Measurements from ENCODE around the gene URI1. TPM values are rescaled to one million over a fixed set of nuclear protein-coding genes. Genes with fewer than 3 reads are reported as not detected.

The URI1 gene
- total and polyA plus RNA-seq, 7 donors = 20.8 to 69.2 (median 54.6) TPM

DNA sequence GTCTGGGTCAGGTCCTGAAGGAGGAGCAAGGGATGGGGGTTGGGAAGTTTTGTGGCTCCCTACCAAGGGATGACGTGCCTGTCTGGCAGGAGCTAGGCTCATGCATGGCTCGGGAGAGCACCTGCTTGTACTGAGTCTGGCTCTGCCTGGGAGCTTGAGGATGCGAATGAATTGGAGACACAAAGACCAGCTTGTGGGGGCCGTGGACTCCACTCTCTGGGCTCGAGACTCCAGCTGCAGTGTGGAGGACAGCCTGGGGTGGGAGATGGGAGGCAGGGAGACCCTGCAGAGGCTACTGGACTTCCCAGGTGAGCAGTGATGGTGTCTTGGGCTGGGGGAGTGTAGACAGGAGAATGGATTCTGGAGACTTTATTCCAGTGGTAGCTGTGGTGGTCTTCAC is 15.2 kb upstream of the URI1 start:
- no peak for DNase-seq
- TF ChIP-seq POLR2AphosphoS5 (IDR thresholded peaks at IDR 0.05) (no peak), EP300 (IDR thresholded peaks at IDR 0.05) (no peak), POLR2A (IDR thresholded peaks at IDR 0.05) (no peak), CTCF (IDR thresholded peaks at IDR 0.05) (no peak)
- Histone ChIP-seq H3K9me3 (no peaks in the 10 kb centered on the region), H3K4me3 (no peak overlapping the region), H3K4me1 (no peaks in the 10 kb centered on the region), H3K27me3 (no peaks in the 10 kb centered on the region), H3K27ac (no peak overlapping the region), H3K36me3 (no peaks in the 10 kb centered on the region)
- intact Hi-C loops (cut with DNase I) = no loop called here
- WGBS, 2 donors = 80 to 82% methylated on average over 5 of the region's 5 CpGs

DNA sequence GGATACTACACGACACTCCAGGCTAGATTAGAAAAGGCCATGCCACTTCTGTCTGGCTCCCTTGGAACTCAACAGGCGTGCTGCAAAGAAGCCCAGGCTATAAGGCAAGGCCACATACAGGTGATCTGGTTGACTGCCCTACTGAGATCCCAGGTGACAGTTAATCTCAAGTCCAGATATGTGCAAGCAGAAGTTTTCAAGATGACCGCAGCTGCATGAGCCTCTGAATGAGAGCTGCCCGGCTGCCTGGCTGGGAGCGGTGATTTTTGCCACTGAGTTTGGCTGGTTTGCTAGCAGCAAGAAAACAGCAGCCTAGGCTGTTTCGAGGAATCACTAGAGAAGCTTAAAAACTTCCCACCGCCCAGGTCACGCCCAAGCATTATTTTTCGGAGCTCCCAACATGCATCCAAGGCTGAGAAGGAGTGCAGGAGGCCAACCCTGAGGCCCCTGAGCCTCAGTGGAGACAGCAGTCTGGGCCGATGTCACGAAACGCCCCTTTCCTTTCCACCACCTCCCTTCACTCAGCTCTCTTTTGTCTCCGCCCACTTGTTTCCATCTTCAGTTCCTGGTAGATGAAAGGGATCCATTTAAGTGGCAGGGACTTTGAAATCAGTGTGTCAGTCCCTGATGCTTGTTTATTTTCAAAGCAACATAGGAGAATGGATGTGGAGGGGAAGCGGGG is 14.0 kb upstream of the URI1 start:
- no peak overlapping the region for H3K4me3 ChIP-seq
- TF ChIP-seq POLR2A (IDR thresholded peaks at IDR 0.05) = no peak
- no peak for TF ChIP-seq POLR2AphosphoS5 (IDR thresholded peaks at IDR 0.05)
- no peak for TF ChIP-seq CTCF (IDR thresholded peaks at IDR 0.05)
- TF ChIP-seq EP300 (IDR thresholded peaks at IDR 0.05) = no peak
- H3K27me3 ChIP-seq = no peaks in the 10 kb centered on the region
- no peak for DNase-seq
- intact Hi-C loops (cut with DNase I) = no loop called here
- H3K9me3 ChIP-seq = no peaks in the 10 kb centered on the region
- WGBS, 2 donors = 53 to 63% methylated on average over 14 of the region's 14 CpGs
- no peak overlapping the region for H3K27ac ChIP-seq
- no peaks in the 10 kb centered on the region for H3K4me1 ChIP-seq
- no peaks in the 10 kb centered on the region for H3K36me3 ChIP-seq

DNA sequence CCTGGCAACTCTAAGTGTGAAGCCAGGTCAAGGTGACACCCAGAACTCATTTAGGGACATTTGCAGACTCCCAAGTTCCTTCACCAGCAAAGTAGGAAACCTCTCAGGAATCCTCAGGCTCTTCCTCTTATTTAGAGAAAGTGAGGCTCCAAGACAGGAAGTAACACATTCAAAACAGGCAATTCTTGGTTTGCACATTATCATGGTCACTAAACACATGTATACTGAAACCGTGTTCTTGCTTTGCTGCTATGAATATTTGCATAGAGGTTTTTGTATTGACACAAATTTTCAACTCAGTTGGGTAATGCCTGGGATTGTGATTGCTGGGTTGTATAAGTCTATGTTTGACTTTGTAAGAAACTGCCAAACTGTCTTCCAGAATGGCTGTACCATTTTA is 13.2 kb upstream of the URI1 start:
- no peaks in the 10 kb centered on the region for H3K9me3 ChIP-seq
- no peak for TF ChIP-seq POLR2A (IDR thresholded peaks at IDR 0.05)
- TF ChIP-seq POLR2AphosphoS5 (IDR thresholded peaks at IDR 0.05) = no peak
- TF ChIP-seq CTCF (IDR thresholded peaks at IDR 0.05) = no peak
- TF ChIP-seq EP300 (IDR thresholded peaks at IDR 0.05) = no peak
- intact Hi-C loops (cut with DNase I) = no loop called here
- H3K36me3 ChIP-seq = no peaks in the 10 kb centered on the region
- H3K27ac ChIP-seq = no peak overlapping the region
- no peak overlapping the region for H3K4me3 ChIP-seq
- no peak for DNase-seq
- H3K27me3 ChIP-seq = no peaks in the 10 kb centered on the region
- WGBS, 2 donors = 57 to 68% methylated on average over 1 of the region's 1 CpG
- no peaks in the 10 kb centered on the region for H3K4me1 ChIP-seq

- no peak overlapping the region for H3K4me3 ChIP-seq
- no peak for DNase-seq
- intact Hi-C loops (cut with DNase I) = no loop called here
- H3K9me3 ChIP-seq = peaks cover 0 to 10% (median 3%) of the 10 kb centered on the region in 4 donors
- H3K4me1 ChIP-seq = no peaks in the 10 kb centered on the region
- no peak overlapping the region for H3K27ac ChIP-seq
- no peaks in the 10 kb centered on the region for H3K27me3 ChIP-seq
- H3K36me3 ChIP-seq = no peaks in the 10 kb centered on the region
- WGBS, 2 donors = 83 to 86% methylated on average over 3 of the region's 3 CpGs
- TF ChIP-seq CTCF (IDR thresholded peaks at IDR 0.05) (no peak), POLR2A (IDR thresholded peaks at IDR 0.05) (no peak), EP300 (IDR thresholded peaks at IDR 0.05) (no peak), POLR2AphosphoS5 (IDR thresholded peaks at IDR 0.05) (no peak)
Measured at GRCh38 chr19:29934257-29934656, 7.8 kb upstream of the URI1 start.

- H3K4me1 ChIP-seq = no peaks in the 10 kb centered on the region
- no peaks in the 10 kb centered on the region for H3K27me3 ChIP-seq
- TF ChIP-seq POLR2A (IDR thresholded peaks at IDR 0.05) (no peak), EP300 (IDR thresholded peaks at IDR 0.05) (no peak), POLR2AphosphoS5 (IDR thresholded peaks at IDR 0.05) (no peak), CTCF (IDR thresholded peaks at IDR 0.05) (no peak)
- H3K9me3 ChIP-seq = peaks cover 0 to 10% (median 3%) of the 10 kb centered on the region in 4 donors
- intact Hi-C loops (cut with DNase I) = no loop called here
- no peak overlapping the region for H3K27ac ChIP-seq
- H3K4me3 ChIP-seq = no peak overlapping the region
- WGBS, 2 donors = 93 to 96% methylated on average over 1 of the region's 1 CpG
- H3K36me3 ChIP-seq = no peaks in the 10 kb centered on the region
- no peak for DNase-seq
Measured at GRCh38 chr19:29934781-29935180, 7.3 kb upstream of the URI1 start.

All from sigmoid colon (tissue), 7 donors.